HCEC 1CT (cell line): ENCODE results near the gene SV2C.

Source experiments
- DNase-seq: peaks from one replicate; pipeline ENCODE4 v3.0.0-alpha.2; 2017

The SV2C gene

GRCh38 chr5:76166886-76167576 is 83.8 kb downstream of the SV2C start:
- DNase-seq: no peak

- no peak for DNase-seq
Observed at GRCh38 chr5:76169146-76169905, 86.1 kb downstream of the SV2C start.

- no peak for DNase-seq
Observed at GRCh38 chr5:76174101-76174500, 90.9 kb downstream of the SV2C start.

DNA sequence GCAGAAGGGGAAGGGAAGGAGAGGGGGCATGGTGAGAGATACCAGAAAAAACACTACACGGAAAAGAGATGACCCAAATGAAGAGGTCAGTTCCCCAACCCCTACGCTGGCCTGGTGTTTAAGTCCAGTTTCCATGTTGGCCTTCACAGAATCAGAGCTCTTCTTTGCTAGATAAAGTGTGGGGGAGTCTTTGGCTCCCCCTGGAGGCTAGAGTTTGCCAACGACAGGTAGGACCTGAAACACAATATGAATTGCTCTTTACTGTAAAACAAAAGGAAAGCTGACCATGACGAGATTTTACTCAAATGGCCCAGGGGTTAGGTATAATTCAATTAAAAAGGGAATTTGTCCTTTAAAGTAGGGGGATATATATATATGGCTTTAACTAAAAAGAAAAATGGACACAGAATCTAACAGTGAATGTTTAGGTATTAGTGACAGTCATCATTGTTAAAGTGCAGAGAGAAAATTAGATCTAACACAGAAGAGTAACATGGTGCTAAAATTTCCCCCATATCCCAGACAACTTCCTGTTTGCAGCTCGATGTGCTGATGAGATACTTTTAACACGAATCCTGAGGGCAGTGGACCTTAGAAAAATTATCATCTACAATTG is 92.0 kb downstream of the SV2C start:
- DNase-seq: peak; percentile 39

- no peak for DNase-seq
Observed at GRCh38 chr5:76175821-76176403, 92.7 kb downstream of the SV2C start.

DNA sequence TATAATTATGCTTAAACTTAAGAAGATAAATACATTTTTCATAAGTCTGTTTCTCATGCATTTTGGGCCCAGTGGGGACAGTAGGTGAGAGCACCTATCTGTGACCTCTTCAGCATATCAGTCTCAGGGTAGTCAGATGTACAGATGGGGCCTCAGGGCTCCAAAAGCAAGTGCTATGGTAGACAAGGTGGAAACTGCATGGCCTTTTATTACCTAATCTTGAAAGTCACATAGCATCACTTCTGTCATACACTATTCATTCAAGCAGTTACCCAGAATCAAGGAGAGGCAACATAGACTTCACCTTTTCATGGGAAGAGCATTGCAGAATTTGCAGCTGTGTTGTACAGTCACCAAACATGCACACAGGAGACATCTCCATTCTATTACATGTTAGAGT is 94.8 kb downstream of the SV2C start:
- no peak for DNase-seq

DNA sequence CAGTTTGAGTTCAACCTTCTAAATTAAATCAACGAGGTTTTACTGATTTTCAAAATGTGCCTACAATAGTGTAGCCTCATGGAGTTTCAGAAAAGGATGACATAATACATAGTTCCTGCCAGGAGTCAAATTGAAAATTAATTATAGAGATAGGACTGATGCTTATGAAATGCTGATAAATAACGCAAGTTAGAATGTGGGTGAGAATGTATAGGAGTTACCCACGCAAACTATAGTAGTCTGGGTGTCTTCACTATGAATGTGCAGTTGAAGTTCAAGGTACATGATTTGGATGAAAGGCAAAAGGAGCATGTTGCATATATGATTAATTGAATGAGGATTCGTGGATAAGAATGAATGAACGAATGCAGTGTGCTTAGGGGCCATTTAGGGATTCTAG is 95.7 kb downstream of the SV2C start:
- DNase-seq: no peak

GRCh38 chr5:76180814-76181805 is 97.9 kb downstream of the SV2C start:
- no peak for DNase-seq

- no peak for DNase-seq
Observed at GRCh38 chr5:76187386-76187785, 104.2 kb downstream of the SV2C start.

- no peak for DNase-seq
Observed at GRCh38 chr5:76190356-76190755, 107.2 kb downstream of the SV2C start.

- no peak for DNase-seq
Observed at GRCh38 chr5:76192837-76193236, 109.7 kb downstream of the SV2C start.

- DNase-seq: no peak
Observed at GRCh38 chr5:76193635-76194034, 110.5 kb downstream of the SV2C start.

GRCh38 chr5:76194340-76194739 is 111.2 kb downstream of the SV2C start:
- DNase-seq: no peak

DNA sequence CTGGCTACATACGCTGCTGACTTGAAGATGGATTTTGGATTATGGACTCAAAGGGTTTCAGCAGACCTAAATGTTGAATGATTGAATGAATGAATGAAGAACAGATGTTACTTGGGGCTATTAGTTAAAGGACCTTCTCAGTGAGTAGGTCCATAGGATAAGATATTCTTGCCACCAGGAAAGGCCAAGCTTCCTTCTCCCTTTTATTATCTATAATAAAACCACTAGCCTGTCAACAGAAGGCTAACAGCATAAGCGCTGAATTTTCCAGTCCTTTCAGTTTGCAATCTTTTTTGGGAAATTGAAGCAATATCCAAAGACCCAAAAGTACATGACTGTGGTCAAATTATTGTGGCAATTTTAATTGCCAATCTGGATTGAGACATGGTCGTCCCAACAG is 113.3 kb downstream of the SV2C start:
- no peak for DNase-seq

GRCh38 chr5:76196886-76197489 is 113.8 kb downstream of the SV2C start:
- no peak for DNase-seq

- no peak for DNase-seq
Observed at GRCh38 chr5:76197726-76198125, 114.5 kb downstream of the SV2C start.

- DNase-seq: no peak
Observed at GRCh38 chr5:76199336-76200318, 116.4 kb downstream of the SV2C start.

DNA sequence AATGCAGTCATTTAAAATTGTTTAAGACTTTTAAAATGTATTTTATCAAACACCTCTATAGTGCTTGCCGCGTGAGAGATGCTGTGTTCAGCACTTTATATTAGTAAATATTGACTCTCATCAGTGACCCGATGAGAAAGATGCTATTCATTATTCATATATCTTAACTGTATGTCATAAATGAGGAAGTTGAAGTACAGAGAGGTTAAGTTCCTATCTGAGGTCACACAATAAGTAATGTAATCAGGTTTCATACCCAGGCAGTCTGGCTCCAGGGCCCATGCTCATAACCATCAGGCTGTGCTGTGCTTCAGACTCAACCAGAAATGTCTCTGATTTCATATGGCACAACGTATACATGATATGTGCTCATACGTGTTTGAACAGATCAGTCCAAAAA is 119.0 kb downstream of the SV2C start:
- DNase-seq: no peak

DNA sequence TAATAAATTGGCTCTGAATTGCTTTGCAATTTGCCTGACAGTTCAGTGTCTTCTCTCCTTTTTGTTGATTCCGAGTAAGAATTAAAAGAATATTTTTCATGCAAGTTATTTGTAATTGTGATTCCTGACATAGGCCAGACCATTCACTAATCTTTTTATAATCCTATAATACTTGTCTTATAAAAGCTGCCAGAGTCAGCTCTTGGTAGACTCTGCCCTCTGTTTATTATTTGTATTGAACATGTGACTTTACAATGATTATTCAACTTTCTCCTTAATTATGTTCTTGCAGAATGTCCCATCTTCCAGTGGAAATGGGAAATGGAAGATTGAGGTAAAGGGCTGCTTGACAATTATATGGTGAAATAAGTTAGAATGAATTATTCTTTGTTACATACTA is 121.0 kb downstream of the SV2C start:
- DNase-seq: no peak

- DNase-seq: no peak
Observed at GRCh38 chr5:76204713-76205112, 121.5 kb downstream of the SV2C start.

DNA sequence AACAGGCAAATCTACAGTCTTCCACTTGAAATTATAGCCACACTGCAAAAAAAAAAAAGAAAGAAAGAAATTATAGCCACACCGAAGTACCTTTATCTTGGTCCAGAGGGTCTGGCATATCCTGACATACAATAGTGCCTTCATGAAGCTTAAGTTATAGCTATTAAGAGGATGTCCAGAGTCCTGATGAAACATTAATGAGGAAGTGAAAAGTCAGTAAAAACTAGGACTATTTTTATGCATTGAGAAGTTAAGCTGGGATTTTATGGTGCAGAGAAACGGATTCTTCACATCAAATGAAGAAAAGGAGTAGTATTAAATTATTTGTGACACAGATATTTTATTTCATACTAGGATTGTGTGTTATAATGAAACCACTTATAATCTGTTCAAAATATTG is 123.9 kb downstream of the SV2C start:
- no peak for DNase-seq
